ENCODE data around the gene EPHB3. TPM values are rescaled to one million over a fixed set of nuclear protein-coding genes. Genes with fewer than 3 reads are reported as not detected.
A peak's percentile ranks its signal among the peaks of the same experiment; 100 is the strongest.

Gene EPHB3
- total and polyA plus RNA-seq, 4 experiments from 2014 or later, result 0.04 to 0.79 (median 0.48) TPM

DNA sequence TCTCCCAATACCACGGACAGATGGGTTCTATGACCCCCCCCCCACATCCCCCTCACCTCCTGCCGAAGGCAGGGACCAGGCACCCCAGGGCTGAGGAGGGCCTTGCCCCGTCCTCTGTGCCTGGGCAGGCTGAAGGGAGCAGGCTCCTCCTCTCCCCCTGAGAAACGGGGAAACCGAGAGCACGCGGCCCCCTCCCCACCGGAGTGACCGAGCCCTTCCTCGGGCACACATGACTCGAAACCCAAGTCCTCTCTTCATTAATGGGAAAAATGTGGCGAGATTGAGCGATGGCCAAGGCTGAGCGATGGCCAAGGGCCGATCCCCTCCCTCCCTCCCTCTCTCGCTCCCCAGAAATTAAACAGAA, 7.0 kb downstream of the EPHB3 start:
- peaks cover 9 to 21% of the 10 kb centered on the region in 2 donors for H3K27me3 Mint-ChIP-seq
- no peak for DNase-seq
- no peaks in the 10 kb centered on the region for H3K9me3 Mint-ChIP-seq
- Histone ChIP-seq H3K27me3 (ENCODE audit: insufficient read depth, low read length) (no peaks in the 10 kb centered on the region), H3K9me3 (ENCODE audit: control insufficient read depth in 1 of 2, low read length in 2 of 2) (no peaks in the 10 kb centered on the region), H3K36me3 (ENCODE audit: insufficient read depth, low read length) (no peaks in the 10 kb centered on the region), H3K4me3 (ENCODE audit: low read length in 2 of 2) (no peak overlapping the region), H3K4me1 (ENCODE audit: insufficient read depth, low read length) (peaks cover 16% of the 10 kb centered on the region), H3K27ac (ENCODE audit: low read depth, low read length) (no peak overlapping the region)
- ChIA-PET POLR2A (ENCODE audit: partially characterized antibody) (no interaction called here), CTCF (ENCODE audit: partially characterized antibody) (no interaction called here)
- intact Hi-C loops (cut with micrococcal nuclease), result no loop called here
- no peak overlapping the region for H3K27ac Mint-ChIP-seq
- peaks cover 8 to 36% (median 16%) of the 10 kb centered on the region in 4 donors for H3K4me1 Mint-ChIP-seq
- H3K36me3 Mint-ChIP-seq, result no peaks in the 10 kb centered on the region
- peak overlapping the region; percentile 31 to 81 (median 65) for H3K4me3 Mint-ChIP-seq

- Mint-ChIP-seq H3K4me1 (peaks cover 8 to 32% (median 16%) of the 10 kb centered on the region in 4 donors), H3K27ac (no peak overlapping the region), H3K9me3 (no peaks in the 10 kb centered on the region), H3K36me3 (no peaks in the 10 kb centered on the region), H3K27me3 (peaks cover 9 to 22% of the 10 kb centered on the region in 2 donors), H3K4me3 (peak overlapping the region; percentile 7 to 72 (median 54))
- POLR2A ChIA-PET (ENCODE audit: partially characterized antibody), result interaction anchor here (1.0 kb wide), 1 partner anchor 8 kb away, joined by 4 read pairs; the partner anchor contains the start of gene EPHB3
- H3K36me3 ChIP-seq (ENCODE audit: insufficient read depth, low read length), result no peaks in the 10 kb centered on the region
- no peak for DNase-seq
- intact Hi-C loops (cut with micrococcal nuclease), result no loop called here
- H3K4me3 ChIP-seq (ENCODE audit: low read length in 2 of 2), result no peak overlapping the region
- no peaks in the 10 kb centered on the region for H3K27me3 ChIP-seq (ENCODE audit: insufficient read depth, low read length)
- no peaks in the 10 kb centered on the region for H3K9me3 ChIP-seq (ENCODE audit: control insufficient read depth in 1 of 2, low read length in 2 of 2)
- no peak overlapping the region for H3K27ac ChIP-seq (ENCODE audit: low read depth, low read length)
- peaks cover 16% of the 10 kb centered on the region for H3K4me1 ChIP-seq (ENCODE audit: insufficient read depth, low read length)
- CTCF ChIA-PET (ENCODE audit: partially characterized antibody), result interaction anchor here (2.1 kb wide), 1 partner anchor 8 kb away, joined by 7 read pairs; the partner anchor contains the start of gene EPHB3
Observed at GRCh38 chr3:184568924-184569829, 7.6 kb downstream of the EPHB3 start.

GRCh38 chr3:184570035-184570434, 8.4 kb downstream of the EPHB3 start:
- no peaks in the 10 kb centered on the region for H3K9me3 ChIP-seq (ENCODE audit: control insufficient read depth in 1 of 2, low read length in 2 of 2)
- peaks cover 16% of the 10 kb centered on the region for H3K4me1 ChIP-seq (ENCODE audit: insufficient read depth, low read length)
- ChIA-PET CTCF (ENCODE audit: partially characterized antibody) (interaction anchor here (0.6 to 2.1 kb wide), 2 partner anchors 9 to 208 kb away, joined by 3 to 7 read pairs; partner anchors contain the start of gene EPHB3), POLR2A (ENCODE audit: partially characterized antibody) (interaction anchor here (1.0 kb wide), 1 partner anchor 9 kb away, joined by 4 read pairs; the partner anchor contains the start of gene EPHB3)
- H3K27ac ChIP-seq (ENCODE audit: low read depth, low read length), result no peak overlapping the region
- peaks cover 9 to 22% of the 10 kb centered on the region in 2 donors for H3K27me3 Mint-ChIP-seq
- DNase-seq, result no peak
- peaks cover 8 to 28% (median 16%) of the 10 kb centered on the region in 4 donors for H3K4me1 Mint-ChIP-seq
- intact Hi-C loops (cut with micrococcal nuclease), result no loop called here
- H3K4me3 ChIP-seq (ENCODE audit: low read length in 2 of 2), result no peak overlapping the region
- no peaks in the 10 kb centered on the region for H3K36me3 Mint-ChIP-seq
- H3K9me3 Mint-ChIP-seq, result no peaks in the 10 kb centered on the region
- H3K27me3 ChIP-seq (ENCODE audit: insufficient read depth, low read length), result no peaks in the 10 kb centered on the region
- no peak overlapping the region for H3K27ac Mint-ChIP-seq
- peak overlapping the region in 7 of 8 donors; percentile 11 to 66 (median 34) for H3K4me3 Mint-ChIP-seq
- H3K36me3 ChIP-seq (ENCODE audit: insufficient read depth, low read length), result no peaks in the 10 kb centered on the region

DNA sequence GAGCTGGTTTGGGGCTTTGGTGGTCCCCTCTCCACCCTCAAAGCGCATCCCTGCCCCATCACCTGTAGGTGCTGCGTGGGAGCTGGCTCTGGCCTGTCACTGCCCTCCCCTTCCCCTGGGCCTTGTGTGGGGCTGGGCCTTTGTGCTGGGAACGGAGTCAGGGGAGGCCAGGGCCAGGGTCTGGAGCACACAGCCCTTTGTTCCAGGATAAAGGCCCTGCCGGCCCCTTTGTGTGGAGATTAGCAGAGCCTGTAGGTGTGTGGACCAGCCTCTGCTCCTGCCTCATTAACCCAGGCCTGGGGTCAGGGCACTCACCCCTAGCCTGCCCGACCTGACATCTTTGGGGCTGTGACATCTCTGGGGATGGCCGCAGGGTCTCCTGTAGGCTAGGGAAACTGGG, 8.9 kb downstream of the EPHB3 start:
- Mint-ChIP-seq H3K27me3 (peaks cover 9 to 22% of the 10 kb centered on the region in 2 donors), H3K36me3 (no peaks in the 10 kb centered on the region), H3K4me1 (peaks cover 8 to 23% (median 16%) of the 10 kb centered on the region in 4 donors), H3K9me3 (no peaks in the 10 kb centered on the region), H3K4me3 (peak overlapping the region in 2 of 8 donors; percentile 21 to 43), H3K27ac (no peak overlapping the region)
- no peaks in the 10 kb centered on the region for H3K9me3 ChIP-seq (ENCODE audit: control insufficient read depth in 1 of 2, low read length in 2 of 2)
- DNase-seq, result no peak
- peaks cover 16% of the 10 kb centered on the region for H3K4me1 ChIP-seq (ENCODE audit: insufficient read depth, low read length)
- H3K27ac ChIP-seq (ENCODE audit: low read depth, low read length), result no peak overlapping the region
- CTCF ChIA-PET (ENCODE audit: partially characterized antibody), result interaction anchor here (0.6 to 2.1 kb wide), 2 partner anchors 9 to 207 kb away, joined by 3 to 7 read pairs; partner anchors contain the start of gene EPHB3
- H3K27me3 ChIP-seq (ENCODE audit: insufficient read depth, low read length), result no peaks in the 10 kb centered on the region
- intact Hi-C loops (cut with micrococcal nuclease), result no loop called here
- no peak overlapping the region for H3K4me3 ChIP-seq (ENCODE audit: low read length in 2 of 2)
- no peaks in the 10 kb centered on the region for H3K36me3 ChIP-seq (ENCODE audit: insufficient read depth, low read length)
- POLR2A ChIA-PET (ENCODE audit: partially characterized antibody), result interaction anchor here (1.0 kb wide), 1 partner anchor 9 kb away, joined by 4 read pairs; the partner anchor contains the start of gene EPHB3

- DNase-seq, result no peak
- H3K27ac ChIP-seq (ENCODE audit: low read depth, low read length), result no peak overlapping the region
- H3K4me1 ChIP-seq (ENCODE audit: insufficient read depth, low read length), result peaks cover 16% of the 10 kb centered on the region
- H3K27me3 ChIP-seq (ENCODE audit: insufficient read depth, low read length), result no peaks in the 10 kb centered on the region
- H3K9me3 ChIP-seq (ENCODE audit: control insufficient read depth in 1 of 2, low read length in 2 of 2), result no peaks in the 10 kb centered on the region
- peaks cover 5 to 17% (median 12%) of the 10 kb centered on the region in 4 donors for H3K4me1 Mint-ChIP-seq
- no peaks in the 10 kb centered on the region for H3K36me3 ChIP-seq (ENCODE audit: insufficient read depth, low read length)
- ChIA-PET CTCF (ENCODE audit: partially characterized antibody) (no interaction called here), POLR2A (ENCODE audit: partially characterized antibody) (no interaction called here)
- H3K27ac Mint-ChIP-seq, result no peak overlapping the region
- H3K9me3 Mint-ChIP-seq, result no peaks in the 10 kb centered on the region
- intact Hi-C loops (cut with micrococcal nuclease), result no loop called here
- H3K4me3 ChIP-seq (ENCODE audit: low read length in 2 of 2), result no peak overlapping the region
- no peaks in the 10 kb centered on the region for H3K36me3 Mint-ChIP-seq
- H3K27me3 Mint-ChIP-seq, result peaks cover 9 to 22% of the 10 kb centered on the region in 2 donors
- no peak overlapping the region for H3K4me3 Mint-ChIP-seq
Observed at GRCh38 chr3:184571750-184572377, 10.3 kb downstream of the EPHB3 start.

GRCh38 chr3:184572633-184573270, 11.2 kb downstream of the EPHB3 start:
- Histone ChIP-seq H3K36me3 (ENCODE audit: insufficient read depth, low read length) (no peaks in the 10 kb centered on the region), H3K9me3 (ENCODE audit: control insufficient read depth in 1 of 2, low read length in 2 of 2) (no peaks in the 10 kb centered on the region), H3K4me3 (ENCODE audit: low read length in 2 of 2) (no peak overlapping the region), H3K27me3 (ENCODE audit: insufficient read depth, low read length) (no peaks in the 10 kb centered on the region), H3K27ac (ENCODE audit: low read depth, low read length) (no peak overlapping the region), H3K4me1 (ENCODE audit: insufficient read depth, low read length) (peaks cover 16% of the 10 kb centered on the region)
- DNase-seq, result no peak
- Mint-ChIP-seq H3K4me3 (no peak overlapping the region), H3K36me3 (no peaks in the 10 kb centered on the region), H3K27me3 (peaks cover 9 to 22% of the 10 kb centered on the region in 2 donors), H3K9me3 (no peaks in the 10 kb centered on the region), H3K27ac (no peak overlapping the region), H3K4me1 (peaks cover 2 to 9% (median 6%) of the 10 kb centered on the region in 4 donors)
- ChIA-PET POLR2A (ENCODE audit: partially characterized antibody) (no interaction called here), CTCF (ENCODE audit: partially characterized antibody) (interaction anchor here (1.5 kb wide), 1 partner anchor 11 kb away, joined by 4 read pairs; the partner anchor contains the start of gene EPHB3)
- intact Hi-C loops (cut with micrococcal nuclease), result no loop called here
